Neuronal stem cell (in vitro differentiated cells): ENCODE measurements around the gene ZSWIM4.

Source experiments
- DNase-seq: peaks from one replicate; pipeline ENCODE4 v3.0.0-alpha.2; 2013; ENCODE audit warnings: low spot score
- H2AFZ ChIP-seq: one replicate; pipeline ENCODE4 v1.6.1; 2013; ENCODE audit warnings: mild to moderate bottlenecking, low read length, inconsistent platforms
- H2AK5ac ChIP-seq: 2 replicates; pipeline ENCODE4 v1.6.1; 2013; ENCODE audit warnings: low read depth, mild to moderate bottlenecking, inconsistent platforms, low read length, moderate library complexity, mixed read lengths
- H2BK120ac ChIP-seq: 2 replicates; pipeline ENCODE4 v1.6.1; 2013; ENCODE audit warnings: low read depth, mild to moderate bottlenecking, inconsistent platforms, low read length, moderate library complexity, mixed read lengths
- H2BK12ac ChIP-seq: one replicate; pipeline ENCODE4 v1.6.1; 2013; ENCODE audit warnings: low read length, inconsistent platforms
- H2BK15ac ChIP-seq: 2 replicates; pipeline ENCODE4 v1.6.1; 2013; ENCODE audit warnings: mild to moderate bottlenecking, low read length, inconsistent platforms, mixed read lengths
- H2BK5ac ChIP-seq: one replicate; pipeline ENCODE4 v1.6.1; 2013; ENCODE audit warnings: inconsistent platforms, mild to moderate bottlenecking, low read length, moderate library complexity
- H3K14ac ChIP-seq: one replicate; pipeline ENCODE4 v1.6.1; 2013; ENCODE audit warnings: low read length, inconsistent platforms
- H3K18ac ChIP-seq: 2 replicates; pipeline ENCODE4 v1.6.1; 2013; ENCODE audit warnings: low read length, inconsistent platforms
- H3K23ac ChIP-seq: 2 replicates; pipeline ENCODE4 v1.6.1; 2013; ENCODE audit warnings: low read depth, mild to moderate bottlenecking, mixed read lengths, low read length, inconsistent platforms; ENCODE audit not compliant: poor library complexity
- H3K27ac ChIP-seq: replicated peaks from 3 replicates; pipeline ENCODE4 v1.5.1; 2013; ENCODE audit warnings: low read length, inconsistent platforms
- H3K27me3 ChIP-seq, 3 experiments: 2 replicates each; pipeline ENCODE4 v1.6.1; 2013; ENCODE audit warnings: low read length in 3 of 3, mild to moderate bottlenecking in 2 of 3, inconsistent platforms in 1 of 3, low read depth in 1 of 3, mixed read lengths in 1 of 3, moderate library complexity in 1 of 3; ENCODE audit not compliant: control insufficient read depth in 3 of 3, insufficient read depth in 3 of 3
- H3K36me3 ChIP-seq, 2 donors: replicated peaks in 1 of 2; 2 replicates each; pipeline ENCODE4 v1.6.1; 2013; ENCODE audit warnings: low read length in 2 of 2; ENCODE audit not compliant: control insufficient read depth in 2 of 2, insufficient read depth in 2 of 2
- H3K4ac ChIP-seq: 2 replicates; pipeline ENCODE4 v1.6.1; 2013; ENCODE audit warnings: inconsistent platforms, mild to moderate bottlenecking, low read length, moderate library complexity
- H3K4me1 ChIP-seq, 2 donors: 1 replicate in 1 of 2; 2 replicates in 1 of 2; pipeline ENCODE4 v1.6.1; 2013; ENCODE audit warnings: low read length in 2 of 2, low read depth in 1 of 2; ENCODE audit not compliant: control insufficient read depth in 2 of 2, insufficient read depth in 1 of 2
- H3K4me2 ChIP-seq: one replicate; pipeline ENCODE4 v1.6.1; 2013; ENCODE audit warnings: mild to moderate bottlenecking, low read length, inconsistent platforms; ENCODE audit not compliant: insufficient read depth, poor library complexity, severe bottlenecking
- H3K4me3 ChIP-seq, 2 donors: 2 replicates each; pipeline ENCODE4 v1.5.1; 2013; ENCODE audit warnings: low read length in 2 of 2, mild to moderate bottlenecking in 2 of 2, inconsistent platforms in 1 of 2, moderate library complexity in 1 of 2
- H3K79me1 ChIP-seq: one replicate; pipeline ENCODE4 v1.6.1; 2013; ENCODE audit warnings: low read depth, mild to moderate bottlenecking, inconsistent platforms, low read length, moderate library complexity
- H3K9ac ChIP-seq: one replicate; pipeline ENCODE4 v1.6.1; 2013; ENCODE audit warnings: mild to moderate bottlenecking, low read depth, low read length, inconsistent platforms; ENCODE audit not compliant: poor library complexity
- H3K9me3 ChIP-seq, 2 donors: replicated peaks in 1 of 2; 2 replicates each; pipeline versions ENCODE3 to v1.6.1; 2013; ENCODE audit warnings: low read length in 2 of 2, mild to moderate bottlenecking in 2 of 2, inconsistent platforms in 1 of 2, low read depth in 1 of 2, mixed read lengths in 1 of 2, moderate library complexity in 1 of 2; ENCODE audit not compliant: control insufficient read depth in 2 of 2, insufficient read depth in 1 of 2
- H4K8ac ChIP-seq: one replicate; pipeline ENCODE4 v1.6.1; 2013; ENCODE audit warnings: low read depth, mild to moderate bottlenecking, inconsistent platforms, low read length, moderate library complexity
- H4K91ac ChIP-seq: one replicate; pipeline ENCODE4 v1.6.1; 2013; ENCODE audit warnings: low read length, low read depth, mild to moderate bottlenecking, inconsistent platforms; ENCODE audit not compliant: poor library complexity
- WGBS, 2 donors: extraction: QIAGEN DNeasy Blood & Tissue Kit; methylation state at CpG; one replicate each; pipeline ENCODE4 v1.1.7; 2013; ENCODE audit warnings: missing lambda C conversion rate in 2 of 2, mixed read lengths in 1 of 2; ENCODE audit not compliant: insufficient read length in 2 of 2, insufficient replicate concordance in 1 of 2; ENCODE audit errors: extremely low coverage in 2 of 2; 5-methylcytosine and 5-hydroxymethylcytosine counted together

ZSWIM4 gene

DNA sequence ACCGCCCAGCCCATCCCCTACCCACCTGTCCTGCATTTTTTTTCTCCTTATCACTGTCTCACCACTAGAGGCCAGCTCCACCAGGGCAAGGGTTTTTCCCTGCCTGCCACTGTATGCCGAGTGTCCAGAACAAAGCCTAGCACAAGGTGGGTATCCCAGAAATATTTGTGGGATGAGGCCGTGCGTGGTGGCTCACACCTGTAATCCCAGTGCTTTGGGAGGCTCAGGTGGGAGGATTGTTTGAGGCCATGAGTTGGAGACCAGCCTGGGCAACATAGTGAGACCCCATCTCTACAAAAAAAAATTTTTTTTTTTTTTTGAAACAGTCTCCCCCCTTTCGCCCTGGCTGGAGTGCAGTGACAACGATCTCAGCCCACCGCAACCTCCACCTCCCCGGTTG, 33.8 kb upstream of the ZSWIM4 start:
- Histone ChIP-seq H3K4ac (no peak overlapping the region), H3K4me2 (no peak overlapping the region), H2BK12ac (no peak overlapping the region), H3K18ac (no peak overlapping the region), H4K91ac (no peak overlapping the region), H2AFZ (no peak overlapping the region), H3K9me3 (peaks cover 0 to 9% of the 10 kb centered on the region in 2 donors), H3K9ac (no peak overlapping the region), H2AK5ac (no peak overlapping the region), H3K27ac (no peak overlapping the region), H4K8ac (no peak overlapping the region), H2BK15ac (no peak overlapping the region), H3K4me1 (peaks cover 0 to 5% of the 10 kb centered on the region in 2 donors), H3K27me3 (peaks cover 0 to 6% (median 0%) of the 10 kb centered on the region in 3 experiments), H3K14ac (no peak overlapping the region), H3K23ac (no peak overlapping the region), H3K79me1 (peaks cover 7% of the 10 kb centered on the region), H2BK120ac (no peak overlapping the region), H3K4me3 (no peak overlapping the region), H2BK5ac (no peak overlapping the region), H3K36me3 (peaks cover 36 to 75% of the 10 kb centered on the region in 2 donors)
- no CpG with 5 or more reads among the region's 8 CpGs for WGBS, 2 donors
- DNase-seq: no peak

- Histone ChIP-seq H3K4ac (no peak overlapping the region), H3K4me3 (no peak overlapping the region), H2BK15ac (no peak overlapping the region), H3K4me2 (peak overlapping the region; percentile 11), H3K36me3 (peaks cover 28 to 62% of the 10 kb centered on the region in 2 donors), H2AFZ (no peak overlapping the region), H2AK5ac (no peak overlapping the region), H2BK12ac (no peak overlapping the region), H2BK120ac (no peak overlapping the region), H3K9me3 (peaks cover 0 to 9% of the 10 kb centered on the region in 2 donors), H2BK5ac (peak overlapping the region; percentile 66), H3K4me1 (peaks cover 0 to 5% of the 10 kb centered on the region in 2 donors), H3K27me3 (peaks cover 0 to 6% (median 0%) of the 10 kb centered on the region in 3 experiments), H3K18ac (no peak overlapping the region), H3K9ac (no peak overlapping the region), H3K27ac (no peak overlapping the region), H4K91ac (no peak overlapping the region), H3K23ac (no peak overlapping the region), H4K8ac (no peak overlapping the region), H3K14ac (no peak overlapping the region), H3K79me1 (peaks cover 7% of the 10 kb centered on the region)
- WGBS, 2 donors: no CpG with 5 or more reads among the region's 42 CpGs
- DNase-seq: no peak
Measured at GRCh38 chr19:13762635-13763235, 32.5 kb upstream of the ZSWIM4 start.

GRCh38 chr19:13763265-13763664, 32.0 kb upstream of the ZSWIM4 start:
- Histone ChIP-seq H2BK15ac (no peak overlapping the region), H3K14ac (no peak overlapping the region), H3K79me1 (peaks cover 7% of the 10 kb centered on the region), H3K27me3 (peaks cover 0 to 6% (median 0%) of the 10 kb centered on the region in 3 experiments), H2BK12ac (no peak overlapping the region), H4K91ac (no peak overlapping the region), H3K23ac (no peak overlapping the region), H2AFZ (no peak overlapping the region), H2AK5ac (no peak overlapping the region), H3K9me3 (peaks cover 0 to 9% of the 10 kb centered on the region in 2 donors), H3K4me3 (no peak overlapping the region), H4K8ac (no peak overlapping the region), H3K36me3 (peaks cover 26 to 57% of the 10 kb centered on the region in 2 donors), H3K4me1 (peaks cover 0 to 5% of the 10 kb centered on the region in 2 donors), H2BK5ac (no peak overlapping the region), H3K18ac (no peak overlapping the region), H3K4ac (no peak overlapping the region), H3K9ac (no peak overlapping the region), H3K4me2 (no peak overlapping the region), H3K27ac (no peak overlapping the region), H2BK120ac (no peak overlapping the region)
- DNase-seq: no peak
- WGBS, 2 donors: no CpG with 5 or more reads among the region's 3 CpGs

DNA sequence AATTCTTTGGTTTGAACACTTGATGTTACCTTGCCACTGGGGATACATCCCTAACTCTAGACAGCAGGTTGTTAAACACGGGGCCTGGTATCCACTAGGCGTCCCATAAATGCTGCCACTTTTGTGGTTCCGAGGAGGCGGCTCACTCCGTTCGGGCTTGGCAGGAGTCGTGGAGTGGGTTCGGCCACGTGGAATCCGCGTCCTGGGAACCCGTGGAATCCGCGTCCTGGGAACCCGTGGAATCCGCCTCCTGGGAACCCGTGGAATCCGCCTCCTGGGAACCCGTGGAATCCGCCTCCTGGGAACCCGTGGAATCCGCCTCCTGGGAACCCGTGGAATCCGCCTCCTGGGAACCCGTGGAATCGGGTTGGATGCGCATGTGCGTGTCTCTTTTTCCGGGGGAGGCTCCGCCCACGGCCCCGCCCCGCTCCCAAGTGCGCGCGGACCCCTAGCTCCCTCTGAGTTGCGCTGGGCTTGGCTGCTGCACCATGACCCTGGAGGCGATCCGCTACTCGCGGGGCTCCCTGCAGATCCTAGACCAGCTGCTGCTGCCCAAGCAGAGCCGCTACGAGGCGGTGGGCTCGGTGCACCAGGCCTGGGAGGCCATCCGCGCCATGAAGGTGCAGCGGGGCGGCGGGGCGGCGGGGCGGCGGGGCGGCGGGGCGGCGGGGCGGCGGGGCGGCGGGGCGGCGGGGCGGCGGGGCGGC, 31.0 kb upstream of the ZSWIM4 start, which contains the start of gene MRI1:
Gene MRI1 (plus strand): TSS at position 422 of the 707 bp plus-strand sequence. CDS start 67 bp downstream, at position 489.
- peak within 1 kb of the TSS; percentile 83 for H3K4me2 ChIP-seq
- H3K4ac ChIP-seq: no peak within 1 kb of the TSS
- peaks cover 3% of the 10 kb centered on the region for H3K79me1 ChIP-seq
- peak within 1 kb of the TSS; percentile 95 for H3K18ac ChIP-seq
- H3K23ac ChIP-seq: peak within 1 kb of the TSS; percentile 58
- H3K14ac ChIP-seq: no peak within 1 kb of the TSS
- no peak within 1 kb of the TSS for H4K91ac ChIP-seq
- H3K4me1 ChIP-seq: peaks cover 0 to 5% of the 10 kb centered on the region in 2 donors
- H3K36me3 ChIP-seq: peaks cover 25 to 47% of the 10 kb centered on the region in 2 donors
- peak within 1 kb of the TSS; percentile 23 for H3K27ac ChIP-seq
- peaks cover 0 to 9% of the 10 kb centered on the region in 2 donors for H3K9me3 ChIP-seq
- no peak within 1 kb of the TSS for H4K8ac ChIP-seq
- WGBS, 2 donors: no CpG with 5 or more reads among the region's 67 CpGs
- peak within 1 kb of the TSS; percentile 30 to 86 for H3K4me3 ChIP-seq
- peak within 1 kb of the TSS; percentile 64 for H2BK15ac ChIP-seq
- no peak within 1 kb of the TSS for H2AFZ ChIP-seq
- peak within 1 kb of the TSS; percentile 56 for H2AK5ac ChIP-seq
- DNase-seq: peak; percentile 50
- H3K9ac ChIP-seq: peak within 1 kb of the TSS; percentile 97
- H2BK12ac ChIP-seq: no peak within 1 kb of the TSS
- peak within 1 kb of the TSS; percentile 82 for H2BK5ac ChIP-seq
- peaks cover 0 to 6% (median 0%) of the 10 kb centered on the region in 3 experiments for H3K27me3 ChIP-seq
- H2BK120ac ChIP-seq: no peak within 1 kb of the TSS
